Erythroblast (primary cell): Measurements from ENCODE around the gene CHRNE.

ENCODE experiments used
- GATA1 ChIP-seq: IDR thresholded peaks from 2 replicates; pipeline ENCODE4 v1.6.1; 2011; ENCODE audit warnings: low read depth, mild to moderate bottlenecking, control low read depth, low read length, moderate library complexity
- POLR2A ChIP-seq: IDR thresholded peaks from 2 replicates; pipeline ENCODE4 v1.6.1; 2011; ENCODE audit warnings: mild to moderate bottlenecking, low read length

- TF ChIP-seq POLR2A (no peak), GATA1 (no peak)
Observed at GRCh38 chr17:4913994-4914393, 11.1 kb upstream of the CHRNE start.
